ENCODE results near the gene ART3. TPM values are rescaled to one million over a fixed set of nuclear protein-coding genes. Genes with fewer than 3 reads are reported as not detected.

ART3 gene
- 100 to 1,000 TPM in 3 of 10 donors, 10 to 100 TPM in 7; 38.4 to 250 (median 65.4) TPM for total RNA-seq
- polyA plus RNA-seq = 100 to 1,000 TPM in 1 of 2 donors, 10 to 100 TPM in 1; 67.3 to 108 TPM
- long read RNA-seq, donor 1, partial matches to known transcripts = 4 of 69 reads
- long read RNA-seq, donor 1, other reads (novel, unspliced or antisense) = 65 of 69 reads
- long read RNA-seq, donor 2, transcript ART3-203 (12 exons, 1,561 nt) = major isoform, 6 of 115 reads
- long read RNA-seq, donor 2, partial matches to known transcripts = 13 of 115 reads
- long read RNA-seq, donor 2, other reads (novel, unspliced or antisense) = 93 of 115 reads
- long read RNA-seq, donor 3, transcript ART3-202 (11 exons, 1,528 nt) = minor isoform, 8 of 184 reads
- long read RNA-seq, donor 3, transcript ART3-203 (12 exons, 1,561 nt) = major isoform, 20 of 184 reads
- long read RNA-seq, donor 3, partial matches to known transcripts = 5 of 184 reads
- long read RNA-seq, donor 3, other reads (novel, unspliced or antisense) = 151 of 184 reads

DNA sequence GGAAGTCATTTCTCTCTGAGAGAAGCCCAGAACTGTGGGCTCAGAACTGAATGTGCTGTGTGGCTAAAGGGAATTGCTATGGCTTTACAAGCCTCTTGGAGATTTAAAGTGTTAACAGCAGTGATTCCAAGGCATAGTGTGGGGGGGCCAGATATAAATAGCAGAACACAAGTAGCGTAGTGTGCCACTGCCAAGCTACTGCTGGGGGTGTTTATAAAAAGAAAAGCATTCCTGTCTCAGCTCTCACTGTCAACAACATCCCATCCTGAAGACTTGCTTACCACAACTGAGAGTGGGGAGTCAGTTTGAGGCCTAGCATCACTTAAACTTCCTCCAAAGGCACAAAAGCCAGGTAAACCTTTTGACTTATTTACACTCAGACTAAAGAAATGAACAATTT, at the start of gene ART3:
ART3 (plus strand) TSS at position 242 of the 400 bp plus-strand sequence. CDS start 1,181 bp downstream, outside the sequence.
- H3K27ac ChIP-seq = peak within 1 kb of the TSS; percentile 19 to 74 (median 49)
- WGBS, 2 donors = 33 to 36% methylated on average over 1 of the region's 1 CpG
- intact Hi-C loops (cut with DNase I) = loop anchor here in 3 of 10 donors (10.0 kb wide), 2 partner anchors 160 to 180 kb away; no protein-coding TSS in a partner anchor
- no peaks in the 10 kb centered on the region for H3K36me3 ChIP-seq
- H3K4me3 ChIP-seq = peak within 1 kb of the TSS in 8 of 10 donors; percentile 5 to 44 (median 14)
- peaks cover 0 to 20% (median 0%) of the 10 kb centered on the region in 9 donors for H3K4me1 ChIP-seq
- no peaks in the 10 kb centered on the region for H3K9me3 ChIP-seq
- TF ChIP-seq CTCF (IDR thresholded peaks at IDR 0.05) = no peak
- no peaks in the 10 kb centered on the region for H3K27me3 ChIP-seq
- peak; percentile 67 to 96 (median 93) for ATAC-seq
- DNase-seq = peak in 1 of 2 donors; percentile 58

- TF ChIP-seq CTCF (IDR thresholded peaks at IDR 0.05) = no peak
- no peaks in the 10 kb centered on the region for H3K9me3 ChIP-seq
- DNase-seq = no peak
- WGBS, 2 donors = 19 to 43% methylated on average over 6 of the region's 6 CpGs
- ATAC-seq = peak in 3 of 8 donors; percentile 19 to 48 (median 47)
- H3K27ac ChIP-seq = peak overlapping the region in 4 of 10 donors; percentile 14 to 62 (median 22)
- peak overlapping the region in 8 of 10 donors; percentile 4 to 44 (median 29) for H3K4me3 ChIP-seq
- H3K4me1 ChIP-seq = peaks cover 0 to 30% (median 0%) of the 10 kb centered on the region in 9 donors
- no peaks in the 10 kb centered on the region for H3K36me3 ChIP-seq
- intact Hi-C loops (cut with DNase I) = loop anchor here in 1 of 10 donors (5.0 kb wide), 1 partner anchor 436 kb away; no protein-coding TSS in a partner anchor
- H3K27me3 ChIP-seq = no peaks in the 10 kb centered on the region
Measured at GRCh38 chr4:76028350-76028765, 46.2 kb upstream of the ART3 start.

DNA sequence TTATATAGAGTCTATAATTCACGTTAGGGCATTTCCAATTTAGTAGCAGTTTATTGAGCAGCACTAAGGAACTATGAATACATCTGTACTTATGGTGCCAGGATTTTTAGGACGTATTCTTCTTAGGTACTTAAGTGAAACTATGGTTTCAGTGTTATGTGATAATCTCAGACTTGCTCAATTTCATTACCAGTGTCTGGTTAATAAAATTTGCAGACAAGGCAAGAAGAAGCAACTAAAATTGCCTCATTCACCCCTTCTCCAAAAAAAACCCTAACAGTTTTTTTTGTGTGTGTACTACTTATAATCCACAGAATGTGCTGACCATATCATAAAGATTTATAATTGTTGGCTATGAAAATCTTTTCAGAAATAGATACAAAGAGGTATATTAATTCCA, 45.2 kb upstream of the ART3 start:
- Histone ChIP-seq H3K27ac (no peak overlapping the region), H3K36me3 (no peaks in the 10 kb centered on the region), H3K4me1 (peaks cover 0 to 21% (median 0%) of the 10 kb centered on the region in 9 donors), H3K27me3 (no peaks in the 10 kb centered on the region), H3K9me3 (no peaks in the 10 kb centered on the region), H3K4me3 (no peak overlapping the region)
- no peak for ATAC-seq
- intact Hi-C loops (cut with DNase I) = loop anchor here in 1 of 10 donors (5.0 kb wide), 1 partner anchor 437 kb away; no protein-coding TSS in a partner anchor
- DNase-seq = no peak
- 79 to 84% methylated on average over 2 of the region's 2 CpGs for WGBS, 2 donors
- no peak for TF ChIP-seq CTCF (IDR thresholded peaks at IDR 0.05)

- Histone ChIP-seq H3K36me3 (no peaks in the 10 kb centered on the region), H3K27me3 (no peaks in the 10 kb centered on the region), H3K4me1 (peaks cover 0 to 11% (median 0%) of the 10 kb centered on the region in 9 donors), H3K9me3 (no peaks in the 10 kb centered on the region), H3K4me3 (peak overlapping the region in 1 of 10 donors; percentile 1), H3K27ac (no peak overlapping the region)
- 72 to 73% methylated on average over 3 of the region's 3 CpGs for WGBS, 2 donors
- DNase-seq (no peak), ATAC-seq (no peak)
- intact Hi-C loops (cut with DNase I) = no loop called here
- no peak for TF ChIP-seq CTCF (IDR thresholded peaks at IDR 0.05)
Measured at GRCh38 chr4:76035141-76035540, 39.4 kb upstream of the ART3 start.

All from heart right ventricle (tissue), 16 donors.